ENCODE results near the gene RPUSD1.
"Not testable (repeated sequence)": the region's sequence is repeated elsewhere in the genome, so short reads cannot be mapped to it uniquely, and the experiment has no call there.

- not testable (repeated sequence) for TF ChIP-seq EZH2phosphoT487 (IDR thresholded peaks at IDR 0.05; ENCODE audit: low read depth, severe bottlenecking, unreplicated experiment); EZH2 (IDR thresholded peaks at IDR 0.05; ENCODE audit: borderline replicate concordance); CTCF (IDR thresholded peaks at IDR 0.05; ENCODE audit: poor library complexity)
Measured at GRCh38 chr16:836822-837221, 48.6 kb upstream of the RPUSD1 start.
